HG02642 (cell line): ENCODE results near the gene FGF5.

Experiments
- ATAC-seq: cut with Tn5 transposase; IDR thresholded peaks from one replicate; pipeline ENCODE4 v1.9.1; 2021; ENCODE audit warnings: mild to moderate bottlenecking; ENCODE audit not compliant: unreplicated experiment, poor library complexity

The FGF5 gene

DNA sequence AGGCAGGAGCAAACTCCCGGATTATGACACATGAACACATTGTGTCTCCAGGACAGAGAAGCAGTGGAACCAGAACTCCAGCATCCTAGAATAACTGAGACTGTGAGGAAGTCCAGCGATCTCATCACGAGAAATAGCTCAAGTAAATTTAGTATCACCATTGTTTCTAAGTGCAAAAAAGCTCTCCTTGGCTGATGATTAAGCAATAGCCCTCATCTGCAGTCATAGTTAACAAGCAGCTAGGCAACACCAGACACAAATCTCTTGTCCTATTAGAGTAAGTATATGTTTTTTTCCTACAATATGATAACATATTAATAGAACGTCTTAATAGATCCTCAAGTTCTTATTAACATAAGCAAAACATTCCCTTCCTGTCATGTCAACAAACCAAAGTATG is 66.7 kb downstream of the FGF5 start:
- ATAC-seq = no peak

DNA sequence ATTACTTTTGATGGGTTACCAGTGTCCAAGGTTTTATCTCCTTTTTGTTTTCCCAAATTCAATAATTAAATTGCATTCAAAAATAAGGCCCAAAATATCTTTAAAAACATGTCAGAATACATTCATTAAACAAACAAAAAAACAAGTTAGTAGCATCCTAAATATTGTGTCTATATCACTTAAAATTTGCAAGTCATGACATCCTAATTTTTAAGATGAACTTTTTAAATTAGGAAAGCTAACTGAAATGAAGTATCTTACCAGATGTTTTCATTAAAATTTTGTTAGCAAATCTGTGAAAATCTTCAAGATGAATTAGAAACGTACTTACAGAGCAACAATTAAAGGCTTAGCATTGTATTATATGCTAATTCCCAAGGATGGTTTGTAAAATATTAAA is 68.1 kb downstream of the FGF5 start:
- ATAC-seq = no peak

DNA sequence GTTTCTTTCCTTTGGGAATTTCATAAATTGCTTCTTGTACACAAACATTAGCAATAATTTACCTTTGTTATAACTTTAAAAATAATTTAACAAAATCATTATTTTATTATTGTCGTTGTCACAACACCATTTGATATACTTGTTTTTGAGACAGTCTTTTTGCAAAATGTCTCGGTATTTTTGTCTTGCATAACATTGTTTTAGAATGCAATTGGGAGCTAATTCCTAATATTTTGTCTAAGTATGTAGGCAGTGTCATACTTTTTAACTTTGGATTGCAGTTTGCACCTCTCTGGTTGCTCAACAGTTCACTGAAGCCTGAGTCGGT is 68.7 kb downstream of the FGF5 start:
- ATAC-seq = no peak

DNA sequence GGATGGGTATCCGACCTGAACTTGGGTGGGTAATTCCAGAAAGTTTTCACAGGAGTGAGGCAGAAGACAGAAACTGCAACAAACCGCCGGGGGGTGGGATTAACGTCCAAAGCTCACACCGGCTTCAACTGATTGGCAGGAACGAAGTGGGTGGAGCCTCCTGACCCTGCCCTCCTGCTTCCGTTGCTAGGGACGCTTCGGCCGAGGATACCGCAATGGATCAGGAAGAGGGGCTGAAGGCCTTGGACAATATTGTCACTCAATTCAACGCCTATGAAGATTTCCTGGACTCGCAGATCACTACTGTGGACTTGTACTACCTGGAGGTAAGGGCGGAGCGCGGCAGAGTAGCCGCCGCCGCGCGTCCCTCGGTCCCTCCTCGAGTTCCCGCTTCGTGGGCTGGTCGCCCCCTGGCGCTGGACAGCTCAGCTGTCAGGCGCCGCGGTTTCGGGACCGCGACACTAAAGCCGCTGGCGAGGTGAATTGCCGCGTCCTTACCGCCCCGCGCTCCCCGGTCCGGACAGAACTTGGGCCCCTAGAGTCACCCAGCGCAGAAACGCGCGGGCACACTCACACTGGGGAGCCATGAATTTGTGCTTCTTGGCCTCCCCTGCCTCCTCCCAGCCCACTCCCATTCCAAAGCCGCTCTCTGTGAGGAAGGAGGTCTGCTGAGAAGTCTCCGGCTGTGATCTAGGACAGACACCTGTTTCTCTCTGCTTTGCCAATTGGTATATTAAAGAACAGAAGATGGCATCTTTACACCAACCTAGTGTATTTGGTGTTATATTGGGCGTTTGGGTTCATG is 69.3 kb downstream of the FGF5 start, which contains the start of gene CFAP299:
CFAP299 (plus strand) TSS at position 177 of the 805 bp plus-strand sequence.
- peak; percentile 99 for ATAC-seq

DNA sequence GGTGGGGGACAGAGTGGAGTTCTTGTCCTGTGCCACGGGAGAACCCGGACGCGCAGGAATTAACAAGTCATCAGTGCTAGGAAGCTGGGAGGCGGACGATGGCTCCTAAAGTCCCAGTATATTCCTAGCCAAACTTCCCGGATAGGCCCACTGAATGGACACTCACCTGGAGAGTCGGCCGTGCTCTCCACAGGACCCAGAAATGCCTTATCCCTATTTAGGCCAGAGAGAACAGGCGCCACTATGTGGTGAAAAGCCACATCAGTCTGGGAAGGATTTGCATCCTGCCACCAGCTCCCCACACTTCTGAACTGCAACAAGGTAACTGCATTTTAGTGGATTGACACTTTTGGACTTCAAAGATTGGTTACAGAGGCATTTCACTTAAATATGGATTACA is 70.1 kb downstream of the FGF5 start:
- ATAC-seq = no peak

DNA sequence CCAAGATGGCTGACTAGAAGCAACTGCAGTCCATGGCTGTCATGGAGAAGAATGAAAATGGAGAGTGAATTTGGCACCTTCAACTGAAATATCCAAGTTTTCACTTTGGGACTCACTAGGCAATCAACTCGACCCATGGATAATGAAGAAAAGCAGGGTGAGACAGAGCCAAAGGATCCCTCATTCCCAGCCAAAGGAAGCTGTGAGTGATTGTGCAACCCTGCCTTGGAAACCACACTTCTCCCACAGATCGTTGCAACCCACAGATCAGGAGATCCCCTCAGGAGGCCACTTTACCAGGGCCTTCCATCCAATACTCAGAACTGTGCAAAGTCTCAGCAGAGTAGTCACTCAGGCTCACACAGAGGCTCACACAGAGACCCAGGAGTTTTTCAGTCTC is 73.6 kb downstream of the FGF5 start:
- ATAC-seq = no peak
